Fibroblast of upper back skin (primary cell): ENCODE data around the gene PPP1R7.

Experiments
- DNase-seq: peaks from one replicate; pipeline ENCODE4 v3.0.0-alpha.2; 2013

PPP1R7 gene

GRCh38 chr2:241141214-241141770 is 9.0 kb upstream of the PPP1R7 start:
- DNase-seq = no peak

- DNase-seq = no peak
These were observed 8.2 kb upstream of the PPP1R7 start for GRCh38 chr2:241142063-241142462.

GRCh38 chr2:241142593-241142992 is 7.7 kb upstream of the PPP1R7 start:
- no peak for DNase-seq

- DNase-seq = no peak
These were observed 4.0 kb upstream of the PPP1R7 start for GRCh38 chr2:241146286-241146685.

- no peak for DNase-seq
These were observed 2.9 kb upstream of the PPP1R7 start for GRCh38 chr2:241147336-241147735.

- no peak for DNase-seq
These were observed 2.0 kb upstream of the PPP1R7 start for GRCh38 chr2:241148239-241148638.

- peak; percentile 91 for DNase-seq
These were observed 1.2 kb upstream of the PPP1R7 start, which contains the start of gene PASK for GRCh38 chr2:241148891-241149674. Gene PASK (minus strand): TSS chr2:241149472. CDS start chr2:241143032, 6,440 bp downstream.

GRCh38 chr2:241149675-241149924 is 667 bp upstream of the PPP1R7 start:
- DNase-seq = no peak

- DNase-seq = peak; percentile 13
These were observed 628 bp downstream of the PPP1R7 start for GRCh38 chr2:241150660-241151530.

- DNase-seq = no peak
These were observed 1.8 kb downstream of the PPP1R7 start for GRCh38 chr2:241151934-241152660.

- DNase-seq = peak; percentile 7
These were observed 3.3 kb downstream of the PPP1R7 start for GRCh38 chr2:241153616-241154015.

- DNase-seq = peak; percentile 41
These were observed 4.6 kb downstream of the PPP1R7 start for GRCh38 chr2:241154915-241155314.

- DNase-seq = no peak
These were observed 5.7 kb downstream of the PPP1R7 start for GRCh38 chr2:241155936-241156335.

- no peak for DNase-seq
These were observed 6.7 kb downstream of the PPP1R7 start for GRCh38 chr2:241156971-241157441.

- peak; percentile 23 for DNase-seq
These were observed 7.7 kb downstream of the PPP1R7 start for GRCh38 chr2:241157841-241158545.

GRCh38 chr2:241158546-241158900 is 8.3 kb downstream of the PPP1R7 start:
- DNase-seq = no peak

- DNase-seq = no peak
These were observed 8.8 kb downstream of the PPP1R7 start for GRCh38 chr2:241159116-241159515.

GRCh38 chr2:241160318-241160717 is 10.1 kb downstream of the PPP1R7 start:
- no peak for DNase-seq

GRCh38 chr2:241161646-241162281 is 11.5 kb downstream of the PPP1R7 start:
- DNase-seq = peak; percentile 60

GRCh38 chr2:241163601-241164118 is 13.4 kb downstream of the PPP1R7 start:
- DNase-seq = no peak

- DNase-seq = no peak
These were observed 18.1 kb downstream of the PPP1R7 start for GRCh38 chr2:241168366-241168765.

GRCh38 chr2:241173557-241173956 is 23.3 kb downstream of the PPP1R7 start:
- no peak for DNase-seq
